Subcutaneous abdominal adipose tissue (tissue), 5 donors: Measurements from ENCODE around the gene FBXL14.
A peak's percentile ranks its signal among the peaks of the same experiment; 100 is the strongest.

Experiments
- H3K27ac ChIP-seq: one replicate; pipeline ENCODE4 v1.7.0; 2013; ENCODE audit warnings: low read depth, mild to moderate bottlenecking, inconsistent platforms, low read length, moderate library complexity
- H3K27me3 ChIP-seq, 5 donors: one replicate each; pipeline ENCODE4 v1.7.0; 2013; ENCODE audit warnings: low read length in 5 of 5, inconsistent platforms in 1 of 5; ENCODE audit not compliant: control insufficient read depth in 5 of 5, insufficient read depth in 4 of 5
- H3K36me3 ChIP-seq, 5 donors: one replicate each; pipeline ENCODE4 v1.7.0; 2013; ENCODE audit warnings: low read length in 5 of 5; ENCODE audit not compliant: control insufficient read depth in 5 of 5, insufficient read depth in 5 of 5
- H3K4me1 ChIP-seq, 5 donors: one replicate each; pipeline ENCODE4 v1.7.0; 2013; ENCODE audit warnings: low read length in 5 of 5, mild to moderate bottlenecking in 3 of 5, moderate library complexity in 1 of 5; ENCODE audit not compliant: control insufficient read depth in 5 of 5, insufficient read depth in 5 of 5
- H3K4me3 ChIP-seq, 5 donors: one replicate each; pipeline ENCODE4 v1.7.0; 2013; ENCODE audit warnings: low read length in 5 of 5, low read depth in 1 of 5
- H3K9ac ChIP-seq, 5 donors: one replicate each; pipeline ENCODE4 v1.7.0; 2013; ENCODE audit warnings: low read length in 5 of 5, mild to moderate bottlenecking in 4 of 5, moderate library complexity in 3 of 5
- H3K9me3 ChIP-seq, 5 donors: one replicate each; pipeline ENCODE4 v1.7.0; 2013; ENCODE audit warnings: low read length in 5 of 5; ENCODE audit not compliant: control insufficient read depth in 5 of 5
- donor health status: healthy.
- donor health status: healthy.
- donor health status: healthy.
- donor health status: healthy.
- donor health status: healthy.

Gene FBXL14

DNA sequence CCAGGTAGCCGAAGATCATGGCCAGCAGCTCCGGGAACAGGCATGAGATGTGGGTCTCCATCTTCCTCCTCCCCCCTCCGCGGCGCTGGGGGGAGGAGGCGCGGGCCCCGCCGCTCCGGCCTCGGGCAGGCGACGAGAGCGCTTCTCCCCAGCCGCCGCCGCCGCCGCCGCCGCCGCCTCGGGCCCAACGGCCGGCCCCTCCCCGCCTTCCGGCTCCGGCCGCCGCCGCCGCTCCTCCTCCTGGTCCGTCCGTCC is 448 bp downstream of the FBXL14 start:
- Histone ChIP-seq H3K9ac (peak overlapping the region in 4 of 5 donors; percentile 38 to 87 (median 64)), H3K4me3 (peak overlapping the region in 4 of 5 donors; percentile 74 to 90 (median 84)), H3K4me1 (peaks cover 13 to 54% (median 50%) of the 10 kb centered on the region in 5 donors), H3K27me3 (no peaks in the 10 kb centered on the region), H3K9me3 (no peaks in the 10 kb centered on the region), H3K36me3 (no peaks in the 10 kb centered on the region), H3K27ac (peak overlapping the region; percentile 76)

- no peaks in the 10 kb centered on the region for H3K27me3 ChIP-seq
- peak overlapping the region; percentile 68 to 90 (median 82) for H3K4me3 ChIP-seq
- peaks cover 13 to 57% (median 52%) of the 10 kb centered on the region in 5 donors for H3K4me1 ChIP-seq
- H3K9me3 ChIP-seq, result no peaks in the 10 kb centered on the region
- H3K27ac ChIP-seq, result peak overlapping the region; percentile 76
- H3K9ac ChIP-seq, result peak overlapping the region; percentile 38 to 87 (median 57)
- no peaks in the 10 kb centered on the region for H3K36me3 ChIP-seq
Observed at GRCh38 chr12:1593174-1594005, 991 bp downstream of the FBXL14 start.

DNA sequence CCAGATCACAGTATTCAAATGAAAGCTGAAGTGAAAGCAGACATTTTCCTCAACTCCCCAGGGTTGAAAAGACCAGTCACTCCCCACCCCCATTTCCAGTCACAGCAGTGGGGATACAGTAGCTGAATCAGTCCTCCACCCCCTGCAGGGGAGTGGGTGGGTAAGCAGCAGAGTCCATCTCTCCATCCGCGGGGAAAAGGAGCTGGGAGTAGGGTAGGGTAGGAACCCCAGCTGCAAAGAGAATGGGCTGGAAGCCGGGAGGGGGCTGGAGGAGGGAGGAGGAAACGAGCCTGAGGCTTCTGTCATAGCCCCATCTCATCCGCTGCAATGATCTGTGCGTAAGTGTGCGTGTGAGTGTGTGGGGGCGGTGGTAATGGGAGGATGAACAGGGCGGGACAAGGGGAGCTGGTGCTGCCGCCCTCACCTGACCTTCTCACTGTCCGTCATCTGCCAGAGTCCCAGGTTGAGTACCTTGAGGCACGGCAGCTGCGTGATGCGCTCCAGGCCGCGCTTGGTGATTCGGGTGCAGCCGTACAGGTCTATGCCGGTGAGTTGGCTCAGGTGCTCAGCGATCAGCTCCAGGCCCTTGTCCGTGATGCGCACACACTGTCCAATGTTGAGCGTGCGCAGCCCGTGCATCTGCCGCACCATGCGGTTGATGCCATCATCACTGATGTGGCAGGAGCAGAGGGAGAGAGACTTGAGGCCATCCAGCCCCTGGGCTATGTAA is 1.8 kb downstream of the FBXL14 start:
- H3K9me3 ChIP-seq, result no peaks in the 10 kb centered on the region
- H3K4me1 ChIP-seq, result peaks cover 13 to 65% (median 60%) of the 10 kb centered on the region in 5 donors
- H3K9ac ChIP-seq, result peak overlapping the region in 4 of 5 donors; percentile 32 to 87 (median 55)
- peak overlapping the region; percentile 51 to 90 (median 82) for H3K4me3 ChIP-seq
- peak overlapping the region; percentile 76 for H3K27ac ChIP-seq
- no peaks in the 10 kb centered on the region for H3K27me3 ChIP-seq
- no peaks in the 10 kb centered on the region for H3K36me3 ChIP-seq

GRCh38 chr12:1591543-1591942 is 2.8 kb downstream of the FBXL14 start:
- no peaks in the 10 kb centered on the region for H3K9me3 ChIP-seq
- peaks cover 13 to 69% (median 60%) of the 10 kb centered on the region in 5 donors for H3K4me1 ChIP-seq
- H3K36me3 ChIP-seq, result no peaks in the 10 kb centered on the region
- peak overlapping the region in 1 of 5 donors; percentile 8 for H3K9ac ChIP-seq
- H3K27me3 ChIP-seq, result no peaks in the 10 kb centered on the region
- H3K27ac ChIP-seq, result peak overlapping the region; percentile 43
- H3K4me3 ChIP-seq, result peak overlapping the region in 4 of 5 donors; percentile 11 to 54 (median 42)

DNA sequence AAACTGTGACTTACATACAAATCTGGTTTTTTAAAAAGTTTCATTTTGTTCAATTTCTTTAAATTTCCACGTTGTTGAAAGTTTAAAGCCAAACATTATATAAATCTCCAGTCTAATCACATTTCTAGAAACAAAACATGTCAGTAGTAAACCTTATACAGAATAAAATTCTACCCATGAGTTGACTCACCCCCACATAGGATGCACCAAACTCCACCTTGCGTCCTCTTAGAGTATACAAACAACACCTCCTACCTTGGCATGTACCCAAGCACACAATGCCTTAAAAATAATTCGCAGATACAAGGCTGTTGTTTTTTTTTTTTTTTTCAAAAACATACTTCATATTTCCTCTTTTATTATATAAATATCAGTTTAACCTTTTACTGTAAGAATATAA is 3.3 kb downstream of the FBXL14 start:
- Histone ChIP-seq H3K9me3 (no peaks in the 10 kb centered on the region), H3K4me3 (peak overlapping the region in 4 of 5 donors; percentile 29 to 59 (median 48)), H3K27me3 (no peaks in the 10 kb centered on the region), H3K4me1 (peaks cover 13 to 69% (median 60%) of the 10 kb centered on the region in 5 donors), H3K27ac (peak overlapping the region; percentile 19), H3K36me3 (peaks cover 0 to 2% (median 0%) of the 10 kb centered on the region in 5 donors), H3K9ac (peak overlapping the region in 1 of 5 donors; percentile 68)

DNA sequence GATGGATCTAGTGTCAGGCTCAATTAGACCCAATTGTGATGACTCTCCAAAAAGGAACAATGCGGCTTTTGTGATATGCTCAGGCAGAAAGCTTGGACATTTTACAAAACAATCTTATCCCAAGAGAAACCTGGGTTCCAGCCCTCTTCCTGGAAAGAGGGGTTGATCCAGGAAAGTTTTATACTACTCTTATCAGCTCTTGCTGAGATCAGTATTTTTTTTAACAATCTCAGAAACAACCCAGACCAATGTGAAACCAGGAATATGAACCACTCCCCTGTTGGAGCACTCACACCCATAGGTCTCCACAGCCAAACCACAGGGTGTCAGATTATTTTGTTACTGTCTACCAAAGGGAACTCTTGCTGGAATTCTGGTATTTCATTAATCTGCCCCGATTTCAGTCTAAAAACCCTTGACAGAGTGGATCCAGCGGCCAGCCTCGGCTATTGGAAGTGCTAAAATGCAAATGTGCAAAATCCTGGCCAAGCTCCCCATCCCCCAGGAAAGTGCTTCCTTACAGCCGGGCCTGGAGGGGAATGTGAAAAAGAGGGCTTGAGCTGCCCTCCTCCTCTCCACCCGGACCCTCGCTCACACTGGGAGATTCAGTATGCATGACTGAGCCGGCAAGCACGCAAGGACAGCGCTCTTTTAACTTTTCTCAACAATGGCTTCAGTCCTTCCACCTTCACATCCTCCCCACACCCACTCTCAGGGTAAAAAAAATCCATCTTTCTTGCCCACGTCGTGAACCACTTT is 4.0 kb downstream of the FBXL14 start:
- Histone ChIP-seq H3K27me3 (no peaks in the 10 kb centered on the region), H3K9ac (peak overlapping the region in 3 of 5 donors; percentile 51 to 68 (median 65)), H3K9me3 (no peaks in the 10 kb centered on the region), H3K4me1 (peaks cover 13 to 67% (median 59%) of the 10 kb centered on the region in 5 donors), H3K36me3 (peaks cover 0 to 2% (median 0%) of the 10 kb centered on the region in 5 donors), H3K4me3 (peak overlapping the region; percentile 29 to 64 (median 54)), H3K27ac (peak overlapping the region; percentile 19)

GRCh38 chr12:1588575-1588947 is 5.8 kb downstream of the FBXL14 start:
- Histone ChIP-seq H3K9me3 (no peaks in the 10 kb centered on the region), H3K27me3 (no peaks in the 10 kb centered on the region), H3K9ac (no peak overlapping the region), H3K36me3 (peaks cover 0 to 4% (median 0%) of the 10 kb centered on the region in 5 donors), H3K27ac (peak overlapping the region; percentile 14), H3K4me3 (no peak overlapping the region), H3K4me1 (peaks cover 13 to 60% (median 51%) of the 10 kb centered on the region in 5 donors)

DNA sequence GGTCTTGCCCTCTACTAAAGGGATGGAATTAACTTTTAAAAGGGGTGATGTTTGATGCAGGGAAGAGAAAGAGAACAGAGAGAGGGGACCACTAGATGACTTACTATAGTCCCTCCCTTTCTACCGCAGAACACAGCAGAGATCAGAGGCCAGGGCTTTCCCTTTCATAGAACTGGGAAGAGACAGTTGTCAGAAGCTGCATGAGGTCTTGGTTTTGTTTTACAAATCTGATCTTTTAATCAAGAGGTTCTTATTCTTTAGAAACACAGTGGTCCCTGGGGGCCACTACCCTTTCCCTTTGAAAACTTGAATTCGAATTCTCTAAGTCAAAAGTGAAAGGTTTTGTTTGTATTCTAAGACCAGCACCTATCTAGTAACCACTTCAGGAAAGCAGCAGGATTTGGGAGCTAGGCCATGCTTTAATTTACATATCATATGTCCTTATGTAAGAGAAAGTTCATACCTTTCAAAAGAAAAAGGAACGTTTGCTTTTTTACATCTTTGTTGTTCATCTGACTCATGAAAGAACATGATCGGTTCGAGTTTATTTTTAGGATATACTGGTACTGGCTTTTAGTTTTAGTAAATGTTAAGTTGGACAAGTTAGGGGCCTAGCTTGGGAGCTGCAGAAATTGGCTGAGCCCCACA is 6.3 kb downstream of the FBXL14 start:
- H3K4me3 ChIP-seq, result no peak overlapping the region
- H3K9me3 ChIP-seq, result no peaks in the 10 kb centered on the region
- H3K9ac ChIP-seq, result peak overlapping the region in 3 of 5 donors; percentile 10 to 58 (median 44)
- peaks cover 9 to 60% (median 46%) of the 10 kb centered on the region in 5 donors for H3K4me1 ChIP-seq
- peaks cover 0 to 4% (median 0%) of the 10 kb centered on the region in 5 donors for H3K36me3 ChIP-seq
- H3K27ac ChIP-seq, result peak overlapping the region; percentile 14
- no peaks in the 10 kb centered on the region for H3K27me3 ChIP-seq

GRCh38 chr12:1584326-1584725 is 10.1 kb downstream of the FBXL14 start:
- Histone ChIP-seq H3K9ac (no peak overlapping the region), H3K36me3 (peaks cover 0 to 4% (median 0%) of the 10 kb centered on the region in 5 donors), H3K4me3 (no peak overlapping the region), H3K27ac (no peak overlapping the region), H3K4me1 (peaks cover 0 to 45% (median 20%) of the 10 kb centered on the region in 5 donors), H3K9me3 (no peaks in the 10 kb centered on the region), H3K27me3 (no peaks in the 10 kb centered on the region)
